Upper lobe of left lung (tissue), 4 donors: ENCODE results near the gene ALDH16A1.

Source experiments
- CTCF ChIP-seq, 6 experiments: fragments of 450-650 bp in 4 of 6; fragments of 200-600 bp in 2 of 6; sonication (generic) in 2 of 6; IDR thresholded peaks; one replicate each; pipeline ENCODE4 v1.5.1; 2016 to 2019; ENCODE audit warnings: antibody characterized with exemption in 6 of 6
- EP300 ChIP-seq, 4 donors: sonication (generic); formaldehyde crosslinking; IDR thresholded peaks; one replicate each; pipeline ENCODE4 v1.5.1; 2017; ENCODE audit warnings: antibody characterized with exemption in 4 of 4, control low read depth in 2 of 4
- POLR2A ChIP-seq, 4 donors: fragments of 450-650 bp; IDR thresholded peaks; one replicate each; pipeline ENCODE4 v1.5.1; 2016 to 2017; ENCODE audit warnings: antibody characterized with exemption in 4 of 4, mild to moderate bottlenecking in 2 of 4

GRCh38 chr19:49407079-49407478 lies 45.9 kb upstream of the ALDH16A1 start:
- no peak for TF ChIP-seq CTCF (IDR thresholded peaks at IDR 0.05)
- no peak for TF ChIP-seq EP300 (IDR thresholded peaks at IDR 0.05)
- no peak for TF ChIP-seq POLR2A (IDR thresholded peaks at IDR 0.05)
